ENCODE results near the gene CDKN1A. TPM values are rescaled to one million over a fixed set of nuclear protein-coding genes. Genes with fewer than 3 reads are reported as not detected.

Gene CDKN1A
- polyA plus RNA-seq, 10 donors, result 84.2 to 180 (median 118) TPM

DNA sequence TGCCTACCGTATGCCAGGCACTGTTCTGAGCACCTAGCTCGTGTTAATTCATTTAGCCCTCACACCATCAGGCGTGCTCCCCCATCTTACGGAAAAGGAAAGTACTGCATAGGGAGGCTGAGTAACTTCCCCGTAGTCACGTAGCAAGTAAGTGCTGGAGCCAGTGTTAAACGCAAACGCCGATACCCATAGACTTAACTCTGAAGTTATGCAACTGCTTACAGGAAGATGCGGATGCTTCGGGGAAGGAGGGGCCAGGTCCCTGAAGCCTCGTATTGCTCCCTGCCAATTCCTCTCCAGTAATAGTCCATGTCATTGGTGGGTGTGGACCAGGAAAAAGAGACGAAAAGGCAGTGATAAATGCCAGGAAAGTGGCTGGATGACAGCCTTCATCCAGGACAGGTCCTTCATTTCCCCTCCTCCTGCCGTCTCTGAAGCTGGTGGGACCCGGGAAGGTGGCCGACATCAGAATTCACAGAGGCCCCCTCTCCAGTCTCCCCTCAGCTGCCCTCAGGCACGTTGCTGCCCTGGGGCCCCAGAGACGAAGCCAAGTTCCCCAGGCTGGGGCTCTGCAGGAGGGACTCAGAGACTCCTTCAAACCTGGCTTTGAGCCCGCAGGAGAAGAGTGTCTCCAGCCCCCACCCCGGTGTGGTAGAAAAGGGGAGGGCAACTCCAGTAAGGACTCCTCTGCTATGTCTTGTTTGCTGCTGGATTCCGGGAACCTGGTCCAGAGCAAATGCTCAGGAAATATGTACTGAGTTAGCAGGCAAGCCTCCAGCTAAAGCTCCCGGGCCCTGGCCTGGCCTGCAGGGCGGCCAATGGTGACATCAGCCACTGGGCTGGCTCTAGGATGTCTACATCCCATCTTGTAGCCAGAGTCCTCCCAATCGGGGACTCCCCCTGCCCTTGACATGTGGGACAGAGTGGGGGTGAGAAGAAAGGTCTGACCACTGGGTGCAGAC, 56.9 kb downstream of the CDKN1A start:
- DNase-seq, result peak; percentile 84 to 97 (median 94)

Other genes with a start within 250 kb of the CDKN1A start
- gene PXT1, start 235.9 kb upstream of the CDKN1A start, polyA plus RNA-seq (ENCODE audit: insufficient read length in 10 of 10), result under 1 TPM in 7 of 10 donors, not detected in 3; 0.07 to 0.34 (median 0.10) TPM
- gene KCTD20, start 235.7 kb upstream of the CDKN1A start, polyA plus RNA-seq (ENCODE audit: insufficient read length in 10 of 10), result 10 to 100 TPM; 35.9 to 59.5 (median 50.6) TPM
- 10 to 100 TPM; 23.7 to 33.7 (median 28.8) TPM for gene STK38, start 131.2 kb upstream of the CDKN1A start, polyA plus RNA-seq (ENCODE audit: insufficient read length in 10 of 10)
- 100 to 1,000 TPM; 281 to 422 (median 312) TPM for gene SRSF3, start 84.4 kb upstream of the CDKN1A start, polyA plus RNA-seq (ENCODE audit: insufficient read length in 10 of 10)
- under 1 TPM in 9 of 10 donors, not detected in 1; 0.08 to 0.19 (median 0.16) TPM for gene RAB44, start 19.1 kb downstream of the CDKN1A start, polyA plus RNA-seq (ENCODE audit: insufficient read length in 10 of 10)
- 10 to 100 TPM in 8 of 10 donors, 1 to 10 TPM in 2; 4.5 to 20.4 (median 11.7) TPM for gene CPNE5, start 160.7 kb downstream of the CDKN1A start, polyA plus RNA-seq (ENCODE audit: insufficient read length in 10 of 10)
- 10 to 100 TPM; 31.7 to 42.8 (median 35.3) TPM for gene PPIL1, start 196.1 kb downstream of the CDKN1A start, polyA plus RNA-seq (ENCODE audit: insufficient read length in 10 of 10)
- gene C6orf89, start 207.2 kb downstream of the CDKN1A start, polyA plus RNA-seq (ENCODE audit: insufficient read length in 10 of 10), result 10 to 100 TPM; 29.5 to 40.8 (median 34.7) TPM

Data from muscle of back (tissue), 11 donors.